CD4-positive, CD25-positive, alpha-beta regulatory T cell (primary cell): Measurements from ENCODE around the gene KANSL3. TPM values are rescaled to one million over a fixed set of nuclear protein-coding genes. Genes with fewer than 3 reads are reported as not detected.
"Not testable (repeated sequence)": the region's sequence is repeated elsewhere in the genome, so short reads cannot be mapped to it uniquely, and the experiment has no call there.

Experiments
- ATAC-seq, 2 donors: fragments of 150-1000 bp; cut with Tn5 transposase; one replicate each; pipeline ENCODE4 v1.10.0; 2021; ENCODE audit warnings: low read depth in 2 of 2, moderate number of reproducible peaks in 2 of 2, moderate library complexity in 1 of 2
- DNase-seq, 3 donors: peaks; one replicate each; pipeline versions ENCODE4 v3.0.0 to v3.0.0-alpha.2; 2012 to 2022; ENCODE audit warnings: mixed read lengths in 1 of 3
- H3K27ac ChIP-seq: one replicate; pipeline ENCODE4 v1.7.0; 2013; ENCODE audit warnings: mild to moderate bottlenecking, low read length; ENCODE audit not compliant: insufficient read depth, poor library complexity, severe bottlenecking
- H3K27me3 ChIP-seq: one replicate; pipeline ENCODE4 v1.7.0; 2013; ENCODE audit warnings: low read length; ENCODE audit not compliant: control insufficient read depth, insufficient read depth
- H3K36me3 ChIP-seq: one replicate; pipeline ENCODE4 v1.7.0; 2013; ENCODE audit warnings: mild to moderate bottlenecking, low read length, moderate library complexity; ENCODE audit not compliant: control insufficient read depth, insufficient read depth
- H3K4me1 ChIP-seq: 2 replicates; pipeline ENCODE4 v1.7.0; 2013; ENCODE audit warnings: mild to moderate bottlenecking, low read length; ENCODE audit not compliant: insufficient read depth, control insufficient read depth, poor library complexity, severe bottlenecking
- H3K4me3 ChIP-seq: one replicate; pipeline ENCODE4 v1.7.0; 2013; ENCODE audit warnings: low read depth, mild to moderate bottlenecking, low read length, moderate library complexity
- H3K9me3 ChIP-seq, 2 experiments: 1 replicate in 1 of 2; 2 replicates in 1 of 2; pipeline ENCODE4 v1.7.0; 2013; ENCODE audit warnings: low read length in 2 of 2, mild to moderate bottlenecking in 1 of 2, moderate library complexity in 1 of 2; ENCODE audit not compliant: control insufficient read depth in 2 of 2
- H3K27ac Mint-ChIP-seq, 3 donors: one replicate each; pipeline ENCODE4 v1.8.0; 2020 to 2022; ENCODE audit warnings: mild to moderate bottlenecking in 3 of 3, mixed read lengths in 3 of 3, moderate library complexity in 2 of 3
- H3K27me3 Mint-ChIP-seq: one replicate; pipeline ENCODE4 v1.8.0; 2022; ENCODE audit warnings: mild to moderate bottlenecking, mixed read lengths
- H3K36me3 Mint-ChIP-seq: one replicate; pipeline ENCODE4 v1.8.0; 2020; ENCODE audit warnings: mixed read lengths
- H3K4me1 Mint-ChIP-seq, 4 donors: one replicate each; pipeline ENCODE4 v1.8.0; 2020 to 2022; ENCODE audit warnings: mixed read lengths in 4 of 4, mild to moderate bottlenecking in 1 of 4
- H3K4me3 Mint-ChIP-seq, 4 donors: one replicate each; pipeline ENCODE4 v1.8.0; 2020 to 2022; ENCODE audit warnings: mild to moderate bottlenecking in 4 of 4, mixed read lengths in 4 of 4, moderate library complexity in 3 of 4
- H3K9me3 Mint-ChIP-seq, 7 donors: one replicate each; pipeline ENCODE4 v1.8.0; 2020 to 2022; ENCODE audit warnings: mixed read lengths in 7 of 7, mild to moderate bottlenecking in 3 of 7, moderate library complexity in 2 of 7
- polyA plus RNA-seq, 4 donors: library from polyadenylated mRNA; unstranded; fragments of 300-500 nt; fragmentation: Illumina TruSeq; gene quantifications; one replicate each; pipeline ENCODE4 v1.2.3, GENCODE V29; 2021
- total RNA-seq: library from RNA; stranded (reverse); gene quantifications from one replicate; pipeline ENCODE4 v1.2.3, GENCODE V29; 2022

KANSL3 gene
- total and polyA plus RNA-seq, 5 donors from 2014 or later, result 11.2 to 55.6 (median 13.8) TPM

GRCh38 chr2:96681540-96681939 lies 43.4 kb upstream of the KANSL3 start:
- H3K27me3 Mint-ChIP-seq, result peaks cover 17% of the 10 kb centered on the region

DNA sequence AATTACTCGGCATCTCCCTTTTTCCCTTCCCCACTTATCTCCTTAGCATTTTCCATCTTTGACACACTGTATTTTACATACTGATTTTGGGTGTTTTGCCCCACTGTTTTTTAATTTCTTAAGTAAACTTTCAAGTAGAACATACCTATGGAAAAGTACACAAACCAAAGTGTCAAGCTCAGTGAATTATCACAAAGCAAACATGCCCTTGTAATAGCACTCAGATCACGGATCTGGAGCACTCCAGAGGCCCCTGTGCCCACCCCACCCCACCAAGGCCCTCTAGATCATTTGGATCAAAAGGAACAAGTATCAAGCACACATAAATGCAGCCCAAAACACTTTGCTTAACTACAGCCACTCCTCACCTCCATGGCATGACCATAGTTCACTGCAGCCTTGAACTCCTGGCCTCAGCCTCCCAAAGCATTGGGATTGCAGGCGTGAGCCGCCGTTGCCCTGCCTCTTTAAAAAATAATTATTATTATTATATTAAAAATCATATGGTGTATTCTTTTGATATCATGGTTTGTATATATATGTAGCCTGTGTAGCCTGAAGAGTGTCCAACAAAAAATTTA lies 42.5 kb upstream of the KANSL3 start:
- H3K4me1 ChIP-seq, result no peaks in the 10 kb centered on the region
- no peaks in the 10 kb centered on the region for H3K27me3 ChIP-seq
- no peak overlapping the region for H3K27ac ChIP-seq
- H3K36me3 Mint-ChIP-seq, result no peaks in the 10 kb centered on the region
- DNase-seq (no peak), ATAC-seq (no peak)
- H3K4me1 Mint-ChIP-seq, result no peaks in the 10 kb centered on the region
- no peak overlapping the region for H3K4me3 ChIP-seq
- H3K27me3 Mint-ChIP-seq, result peaks cover 17% of the 10 kb centered on the region
- no peaks in the 10 kb centered on the region for H3K36me3 ChIP-seq
- H3K9me3 ChIP-seq, result no peaks in the 10 kb centered on the region
- peaks cover 0 to 3% (median 0%) of the 10 kb centered on the region in 7 donors for H3K9me3 Mint-ChIP-seq
- H3K27ac Mint-ChIP-seq, result no peak overlapping the region
- H3K4me3 Mint-ChIP-seq, result no peak overlapping the region

More at GRCh38 chr2:96681540-96681939, 43.4 kb upstream of the KANSL3 start:
- Mint-ChIP-seq H3K4me3 (no peak overlapping the region), H3K4me1 (no peaks in the 10 kb centered on the region), H3K36me3 (no peaks in the 10 kb centered on the region), H3K9me3 (peaks cover 0 to 3% (median 0%) of the 10 kb centered on the region in 7 donors), H3K27ac (no peak overlapping the region)
- no peaks in the 10 kb centered on the region for H3K36me3 ChIP-seq
- DNase-seq (no peak), ATAC-seq (no peak)
- H3K9me3 ChIP-seq, result no peaks in the 10 kb centered on the region
- H3K27me3 ChIP-seq, result no peaks in the 10 kb centered on the region
- H3K4me1 ChIP-seq, result no peaks in the 10 kb centered on the region
- H3K27ac ChIP-seq, result no peak overlapping the region
- H3K4me3 ChIP-seq, result no peak overlapping the region

DNA sequence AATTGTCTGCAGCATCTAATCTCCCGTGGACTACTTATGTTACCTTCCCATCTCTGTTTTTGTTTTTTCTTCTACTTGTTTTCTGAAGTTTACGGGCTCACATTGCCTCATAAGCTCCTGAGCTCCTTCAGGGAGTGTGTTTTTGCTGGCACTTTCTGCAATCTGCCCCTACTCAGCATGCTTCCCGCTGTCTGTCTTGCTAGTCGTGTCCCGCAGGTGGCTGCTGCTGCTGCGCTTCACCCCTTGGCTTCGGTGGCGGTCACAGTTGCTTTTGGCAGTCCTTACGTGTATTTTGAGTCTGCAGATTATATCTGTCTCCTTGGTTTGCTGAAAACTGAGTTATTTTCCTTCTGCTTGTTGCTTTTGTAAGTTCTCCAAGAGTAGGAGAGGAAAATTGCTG lies 41.7 kb upstream of the KANSL3 start:
- H3K27me3 ChIP-seq, result no peaks in the 10 kb centered on the region
- H3K36me3 ChIP-seq, result no peaks in the 10 kb centered on the region
- ATAC-seq (no peak), DNase-seq (no peak)
- Mint-ChIP-seq H3K27me3 (peaks cover 17% of the 10 kb centered on the region), H3K4me1 (peaks cover 0 to 3% (median 0%) of the 10 kb centered on the region in 4 donors), H3K36me3 (no peaks in the 10 kb centered on the region), H3K9me3 (peaks cover 0 to 1% (median 0%) of the 10 kb centered on the region in 7 donors), H3K27ac (no peak overlapping the region), H3K4me3 (no peak overlapping the region)
- H3K27ac ChIP-seq, result no peak overlapping the region
- no peak overlapping the region for H3K4me3 ChIP-seq
- H3K9me3 ChIP-seq, result no peaks in the 10 kb centered on the region
- no peaks in the 10 kb centered on the region for H3K4me1 ChIP-seq

DNA sequence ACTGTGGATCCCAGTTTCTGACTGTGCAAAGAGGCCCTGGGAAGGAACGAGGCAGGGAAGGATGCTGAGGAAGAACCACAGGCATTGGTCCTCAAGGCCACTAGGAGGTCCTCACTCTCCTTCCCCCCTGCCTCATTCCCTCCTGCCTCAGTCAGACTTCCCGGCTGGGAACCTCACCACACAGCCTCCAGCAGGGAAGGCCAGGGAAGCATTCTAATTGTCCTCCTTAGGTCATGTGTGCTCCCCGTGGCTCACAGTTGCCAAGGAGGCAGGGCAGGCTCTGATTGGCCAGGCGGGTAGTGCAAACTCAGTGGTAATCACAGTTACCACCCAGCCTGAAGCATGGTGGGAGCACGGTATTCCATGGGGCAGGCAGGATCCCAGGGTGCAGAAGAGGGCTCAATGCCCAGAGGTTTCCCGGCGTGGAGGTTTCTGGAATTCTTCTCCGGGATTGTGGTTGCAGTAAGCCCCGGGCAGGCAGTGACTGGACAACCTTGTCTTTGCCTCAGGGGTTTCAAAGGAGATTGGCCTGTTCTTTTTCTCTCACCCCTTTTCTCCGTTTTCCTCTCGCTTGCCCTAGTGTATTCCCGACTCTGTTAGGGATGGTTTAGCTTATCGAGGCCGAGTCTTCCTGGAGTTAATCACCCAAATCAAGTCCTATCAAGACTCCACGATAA lies 31.6 kb upstream of the KANSL3 start:
- Histone ChIP-seq H3K36me3 (no peaks in the 10 kb centered on the region), H3K4me3 (no peak overlapping the region), H3K27ac (no peak overlapping the region), H3K27me3 (no peaks in the 10 kb centered on the region), H3K4me1 (no peaks in the 10 kb centered on the region), H3K9me3 (no peaks in the 10 kb centered on the region)
- DNase-seq (no peak), ATAC-seq (no peak)
- Mint-ChIP-seq H3K36me3 (no peaks in the 10 kb centered on the region), H3K9me3 (no peaks in the 10 kb centered on the region), H3K27ac (no peak overlapping the region), H3K27me3 (peaks cover 11% of the 10 kb centered on the region), H3K4me1 (peaks cover 0 to 4% (median under 1%) of the 10 kb centered on the region in 4 donors), H3K4me3 (no peak overlapping the region)

GRCh38 chr2:96668771-96669170 lies 30.7 kb upstream of the KANSL3 start:
- peaks cover 11% of the 10 kb centered on the region for H3K27me3 Mint-ChIP-seq
- H3K4me3 ChIP-seq, result no peak overlapping the region
- no peaks in the 10 kb centered on the region for H3K27me3 ChIP-seq
- H3K36me3 ChIP-seq, result no peaks in the 10 kb centered on the region
- H3K9me3 ChIP-seq, result no peaks in the 10 kb centered on the region
- no peak overlapping the region for H3K27ac ChIP-seq
- H3K9me3 Mint-ChIP-seq, result peaks cover 0 to 4% (median 0%) of the 10 kb centered on the region in 7 donors
- no peak overlapping the region for H3K27ac Mint-ChIP-seq
- peaks cover 0 to 4% (median 0%) of the 10 kb centered on the region in 4 donors for H3K4me1 Mint-ChIP-seq
- H3K36me3 Mint-ChIP-seq, result no peaks in the 10 kb centered on the region
- ATAC-seq (no peak), DNase-seq (no peak)
- no peak overlapping the region for H3K4me3 Mint-ChIP-seq
- H3K4me1 ChIP-seq, result no peaks in the 10 kb centered on the region

DNA sequence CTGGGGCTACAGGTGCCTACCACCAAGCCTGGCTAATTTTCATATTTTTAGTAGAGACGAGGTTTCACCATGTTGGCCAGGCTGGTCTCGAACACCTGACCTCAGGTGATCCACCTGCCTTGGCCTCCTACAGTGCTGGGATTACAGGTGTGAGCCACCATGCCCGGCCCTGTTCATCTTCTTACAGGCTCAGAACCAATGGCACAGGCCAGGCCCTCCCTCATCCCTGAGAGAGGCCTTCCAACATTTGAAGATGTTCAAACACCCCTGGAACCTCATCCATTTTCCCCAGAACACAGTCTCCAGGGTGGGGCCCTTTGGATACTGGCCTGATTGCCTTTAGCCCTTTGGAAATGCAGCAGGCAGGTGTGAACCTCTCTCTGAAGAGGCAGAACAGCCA lies 27.6 kb upstream of the KANSL3 start:
- ATAC-seq, H3K4me3 Mint-ChIP-seq, H3K4me1 Mint-ChIP-seq, H3K9me3 ChIP-seq, H3K27ac ChIP-seq, H3K9me3 Mint-ChIP-seq, H3K36me3 Mint-ChIP-seq, H3K4me3 ChIP-seq, DNase-seq, H3K27me3 Mint-ChIP-seq, H3K4me1 ChIP-seq, H3K27me3 ChIP-seq, H3K27ac Mint-ChIP-seq, H3K36me3 ChIP-seq: not testable (repeated sequence)

DNA sequence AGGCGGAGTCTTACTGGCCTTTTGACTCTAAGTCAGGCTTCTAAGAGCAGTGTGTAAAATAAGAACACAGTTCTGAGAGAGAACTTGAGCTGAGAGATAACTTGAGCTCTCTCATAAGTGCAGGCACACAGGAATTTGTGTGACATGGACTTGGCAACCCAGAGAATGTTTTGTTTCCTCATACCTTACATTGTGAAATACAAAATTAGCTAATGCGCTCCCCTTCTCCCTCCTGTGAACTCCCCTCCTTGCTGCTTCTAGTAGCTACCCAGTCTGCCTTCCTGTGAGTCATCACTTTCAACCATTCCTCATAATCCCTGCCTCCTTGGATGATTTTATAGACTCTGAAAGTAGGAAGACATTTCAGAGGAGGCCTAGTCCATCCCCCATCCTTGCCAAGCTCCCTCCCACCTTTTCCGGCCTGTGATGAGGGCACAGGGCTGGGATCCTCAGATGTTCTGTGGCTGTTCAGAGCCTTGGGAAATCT lies 27.0 kb upstream of the KANSL3 start:
- Mint-ChIP-seq H3K9me3 (peaks cover 0 to 4% (median 1%) of the 10 kb centered on the region in 7 donors), H3K4me3 (no peak overlapping the region), H3K36me3 (no peaks in the 10 kb centered on the region), H3K27ac (peak overlapping the region in 2 of 3 donors; percentile 27 to 77), H3K27me3 (peaks cover 7% of the 10 kb centered on the region), H3K4me1 (no peaks in the 10 kb centered on the region)
- Histone ChIP-seq H3K9me3 (no peaks in the 10 kb centered on the region), H3K27me3 (no peaks in the 10 kb centered on the region), H3K4me3 (no peak overlapping the region), H3K4me1 (no peaks in the 10 kb centered on the region), H3K36me3 (no peaks in the 10 kb centered on the region), H3K27ac (no peak overlapping the region)
- DNase-seq, result no peak
- ATAC-seq, result no peak
